Frontal cortex (tissue), 4 donors: ENCODE measurements around the gene ATG7. TPM values are rescaled to one million over a fixed set of nuclear protein-coding genes. Genes with fewer than 3 reads are reported as not detected.
"Not testable (repeated sequence)": the region's sequence is repeated elsewhere in the genome, so short reads cannot be mapped to it uniquely, and the experiment has no call there.

Experiments
- DNase-seq, 2 donors: peaks; one replicate each; pipeline ENCODE4 v3.0.0; 2012; ENCODE audit warnings: low spot score in 2 of 2
- FAIRE-seq: peaks from 2 replicates; lab custom pipeline; 2012; peaks lifted over from hg19 to GRCh38; lab: Jason Lieb, UNC
- total RNA-seq: library from RNA; depleted of rRNA; stranded (reverse); fragments of >200 nt; gene quantifications from one replicate; pipeline ENCODE4 v1.2.3, GENCODE V29; 2014
- donor health status: control.
- donor health status: control.
- donor health status: control.

Gene ATG7
- total RNA-seq, 1 donor from 2014 or later, result 19.2 TPM

DNA sequence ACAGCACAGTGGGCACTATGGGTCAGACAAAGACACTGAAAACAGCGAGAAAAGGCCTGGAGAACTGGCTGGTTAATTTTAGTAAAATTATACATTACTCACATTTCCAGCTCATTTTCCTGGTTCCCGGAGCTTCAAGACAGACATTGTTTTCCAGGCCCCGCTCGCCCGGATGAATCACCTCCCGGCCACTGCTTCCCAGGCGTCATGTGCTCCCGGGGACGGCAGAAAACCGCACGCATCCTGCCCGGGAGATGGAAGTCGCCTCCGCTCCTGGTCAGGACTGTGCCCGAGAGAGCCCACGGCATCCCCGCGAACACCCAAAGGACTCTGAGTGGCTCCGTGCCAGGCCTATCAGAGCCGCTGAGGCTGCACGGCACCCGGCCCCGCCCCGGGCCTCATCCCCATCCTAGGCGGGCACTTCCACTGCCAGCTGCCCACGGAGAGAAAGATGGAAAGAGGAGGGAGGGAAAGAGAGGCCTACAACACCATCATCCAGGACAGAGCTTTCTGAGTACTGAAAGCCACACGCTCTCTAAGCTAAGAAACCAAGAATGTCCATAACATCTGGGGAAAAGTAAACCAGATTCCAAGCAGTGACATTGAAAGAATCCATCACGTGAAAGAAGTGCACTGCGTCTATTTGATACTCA is 296.4 kb downstream of the ATG7 start:
- FAIRE-seq, result no peak

GRCh38 chr3:11569156-11569741 is 297.1 kb downstream of the ATG7 start:
- no peak for DNase-seq
- FAIRE-seq, result no peak

More for the DNA sequence above, 296.4 kb downstream of the ATG7 start:
- peak; percentile 58 to 83 for DNase-seq

DNA sequence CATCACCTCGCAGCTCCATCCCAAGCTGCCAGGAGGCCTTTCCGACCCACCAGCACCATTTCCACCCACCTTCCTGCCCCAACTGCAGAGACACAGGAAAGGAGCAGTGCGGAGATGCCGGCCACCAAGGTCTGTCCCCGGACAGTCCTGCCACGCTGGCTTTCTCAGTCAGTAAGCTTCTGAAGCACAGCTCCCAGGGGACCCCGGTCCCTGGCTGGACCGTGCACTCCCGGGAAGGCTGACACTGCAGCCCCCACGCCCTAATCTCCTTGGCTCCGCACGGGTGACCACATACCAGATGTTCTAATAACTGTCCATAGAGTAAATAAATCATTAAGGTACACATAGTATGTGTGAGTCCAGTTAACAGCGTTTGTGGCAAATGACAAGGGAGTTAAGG is 298.1 kb downstream of the ATG7 start:
- FAIRE-seq, result no peak
- no peak for DNase-seq

DNA sequence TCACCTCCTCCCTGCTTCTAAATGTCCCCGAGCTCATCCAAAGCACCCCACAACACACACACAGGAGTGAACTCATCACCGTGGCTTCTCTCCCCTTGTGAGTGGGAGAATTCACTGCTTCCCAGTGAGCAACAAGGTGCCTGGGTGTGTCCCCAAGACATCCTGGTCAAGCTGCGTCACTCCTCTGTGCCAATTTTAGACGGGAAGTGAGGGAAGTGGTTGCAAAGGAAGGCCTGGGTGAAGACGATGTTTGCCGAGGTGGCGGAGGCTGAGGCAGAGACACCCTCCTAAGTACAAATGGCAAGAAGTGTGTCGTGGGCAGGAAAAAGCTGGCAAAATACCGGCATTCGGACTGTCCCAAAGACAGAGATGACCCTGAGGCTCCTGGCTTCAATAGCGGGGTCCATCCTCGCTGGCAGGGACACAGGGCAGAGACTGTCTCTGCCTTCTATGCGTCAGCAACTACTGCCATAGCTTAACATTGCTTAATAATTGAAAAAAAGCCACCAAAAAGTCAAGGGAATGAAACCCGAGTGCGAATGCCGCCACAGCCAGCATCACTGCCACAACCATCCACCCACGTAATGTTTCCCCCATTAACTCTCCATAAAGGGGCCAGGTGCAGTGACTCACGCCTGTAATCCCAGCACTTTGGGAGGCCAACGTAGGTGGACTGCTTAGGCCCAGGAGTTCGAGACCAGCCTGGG is 298.7 kb downstream of the ATG7 start:
- DNase-seq (no peak), FAIRE-seq (no peak)

DNA sequence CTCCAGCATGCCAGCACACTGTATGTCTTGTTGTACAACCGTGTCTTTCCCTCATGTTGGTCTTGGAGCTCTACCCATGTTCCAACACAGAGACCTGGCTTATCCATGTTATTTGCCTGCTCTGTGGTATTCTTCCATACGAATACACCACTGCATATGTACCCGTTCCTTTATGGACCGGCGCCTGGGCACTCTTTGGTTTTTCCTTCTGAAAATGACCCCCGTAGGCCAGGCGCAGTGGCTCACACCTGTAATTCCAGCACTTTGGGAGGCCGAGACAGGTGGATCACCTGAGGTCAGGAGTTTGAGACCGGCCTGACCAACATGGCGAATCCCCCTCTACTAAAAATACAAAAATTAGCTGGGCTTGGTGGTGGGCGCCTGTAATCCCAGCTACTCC is 300.5 kb downstream of the ATG7 start:
- DNase-seq, FAIRE-seq: not testable (repeated sequence)

- FAIRE-seq, result no peak
Observed at GRCh38 chr3:11574981-11575669, 302.9 kb downstream of the ATG7 start.

DNA sequence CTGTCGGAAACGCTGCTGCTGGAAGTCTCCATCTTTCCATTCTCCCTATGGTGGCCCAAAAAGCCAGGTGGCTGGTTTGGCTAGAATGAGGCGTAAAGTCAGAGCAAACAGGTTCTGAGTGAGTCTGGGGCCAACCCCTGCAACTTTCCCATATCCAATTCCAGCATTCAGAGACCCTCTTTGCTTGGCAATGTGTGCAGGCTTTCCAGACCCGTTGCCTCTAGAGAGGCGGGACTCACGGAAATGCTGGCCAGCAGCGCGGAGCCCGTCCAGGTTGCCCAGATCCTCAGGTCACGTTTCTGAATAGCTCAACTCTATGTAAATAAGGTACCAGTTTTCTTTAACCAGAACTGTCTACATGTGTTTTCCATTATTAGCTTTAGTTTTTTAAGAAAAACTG is 303.5 kb downstream of the ATG7 start:
- FAIRE-seq, result no peak
- DNase-seq, result no peak

More at GRCh38 chr3:11574981-11575669, 302.9 kb downstream of the ATG7 start:
- no peak for DNase-seq

- no peak for FAIRE-seq
Observed at GRCh38 chr3:11576453-11576852, 304.3 kb downstream of the ATG7 start.

GRCh38 chr3:11578169-11578568 is 306.0 kb downstream of the ATG7 start:
- FAIRE-seq (no peak), DNase-seq (no peak)

More at GRCh38 chr3:11576453-11576852, 304.3 kb downstream of the ATG7 start:
- no peak for DNase-seq

DNA sequence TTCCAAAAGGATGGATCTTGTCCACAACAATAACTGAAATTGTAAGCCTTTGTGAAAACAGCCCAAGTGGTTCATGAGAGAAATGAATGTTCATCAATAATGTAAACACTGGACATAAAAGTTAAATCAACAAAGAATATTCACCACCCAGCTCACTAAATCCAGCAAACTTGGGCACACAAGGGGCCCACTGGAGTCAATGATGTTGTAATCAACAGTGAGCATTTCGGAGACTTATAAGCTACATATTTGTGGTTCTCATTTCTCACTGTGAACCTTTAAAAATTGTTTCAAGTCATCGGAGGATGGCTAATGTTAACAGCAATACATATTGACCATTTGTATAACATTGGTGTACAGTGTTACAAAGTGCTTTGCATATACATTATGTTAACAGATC is 308.4 kb downstream of the ATG7 start:
- FAIRE-seq, result no peak
- DNase-seq, result no peak

GRCh38 chr3:11581237-11582190 is 309.3 kb downstream of the ATG7 start:
- no peak for DNase-seq
- FAIRE-seq, result no peak

GRCh38 chr3:11582191-11582968 is 310.2 kb downstream of the ATG7 start:
- no peak for FAIRE-seq
- DNase-seq, result no peak

- no peak for DNase-seq
- FAIRE-seq, result no peak
Observed at GRCh38 chr3:11583235-11583634, 311.0 kb downstream of the ATG7 start.

DNA sequence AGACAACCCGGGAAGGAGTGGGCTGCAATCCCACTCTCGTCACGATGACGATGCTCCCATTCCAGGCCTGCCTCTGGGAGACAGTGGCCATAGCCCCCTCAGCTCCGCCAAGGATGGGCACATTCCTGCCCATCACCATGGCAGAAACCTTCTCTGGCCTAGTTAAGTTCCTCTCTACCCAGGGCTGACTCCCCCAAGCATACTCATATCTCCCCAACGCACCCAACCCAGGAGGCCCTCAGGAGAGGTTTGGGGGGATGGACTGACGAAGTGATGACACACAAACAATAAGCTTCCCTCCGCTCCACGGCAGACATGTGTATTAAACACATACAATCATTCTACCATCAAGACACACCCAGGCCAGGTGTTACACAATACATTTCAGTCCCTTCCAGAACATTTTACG is 311.4 kb downstream of the ATG7 start:
- DNase-seq (no peak), FAIRE-seq (no peak)

DNA sequence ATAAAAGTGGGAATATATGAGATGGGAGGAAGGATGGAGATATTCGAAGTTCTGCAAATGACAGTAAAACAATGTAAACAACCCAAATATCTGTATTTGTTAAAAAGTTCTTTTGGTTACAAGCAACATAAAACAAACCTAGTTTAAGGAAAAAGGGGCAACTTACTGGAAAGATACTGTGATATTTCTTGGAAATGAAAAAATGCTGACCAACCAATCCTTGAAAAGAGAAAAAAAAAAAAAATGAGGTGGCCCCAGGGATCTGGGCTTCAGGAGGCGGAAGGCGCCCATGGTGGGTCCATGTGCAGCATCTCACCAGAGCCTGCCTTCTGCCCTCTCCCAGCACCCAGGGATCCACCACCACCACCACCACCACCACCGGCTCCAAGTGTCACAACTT is 312.4 kb downstream of the ATG7 start:
- DNase-seq (no peak), FAIRE-seq (no peak)

- DNase-seq, result no peak
- FAIRE-seq, result no peak
Observed at GRCh38 chr3:11587766-11588165, 315.6 kb downstream of the ATG7 start.

- no peak for DNase-seq
- no peak for FAIRE-seq
Observed at GRCh38 chr3:11588338-11588737, 316.1 kb downstream of the ATG7 start.

DNA sequence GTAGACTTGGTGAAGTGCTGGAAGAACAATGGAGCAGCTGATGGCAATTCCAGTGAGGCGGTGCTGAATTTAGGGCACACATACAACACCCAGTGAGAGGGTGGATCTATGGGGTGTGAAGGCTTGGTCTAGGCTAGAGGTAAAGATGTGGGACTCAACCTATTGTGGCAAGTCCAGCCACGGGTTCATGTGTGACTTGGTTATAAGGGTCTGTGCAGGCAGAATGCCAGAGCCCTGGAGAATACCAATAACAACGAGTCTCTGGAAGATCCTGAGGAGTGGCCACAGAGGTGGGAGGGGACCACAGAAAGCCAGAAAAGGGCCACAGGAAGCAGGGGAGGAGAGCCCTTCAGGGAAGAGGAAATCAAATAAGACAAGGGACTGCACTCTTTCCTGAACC is 316.6 kb downstream of the ATG7 start:
- no peak for DNase-seq
- FAIRE-seq, result no peak

DNA sequence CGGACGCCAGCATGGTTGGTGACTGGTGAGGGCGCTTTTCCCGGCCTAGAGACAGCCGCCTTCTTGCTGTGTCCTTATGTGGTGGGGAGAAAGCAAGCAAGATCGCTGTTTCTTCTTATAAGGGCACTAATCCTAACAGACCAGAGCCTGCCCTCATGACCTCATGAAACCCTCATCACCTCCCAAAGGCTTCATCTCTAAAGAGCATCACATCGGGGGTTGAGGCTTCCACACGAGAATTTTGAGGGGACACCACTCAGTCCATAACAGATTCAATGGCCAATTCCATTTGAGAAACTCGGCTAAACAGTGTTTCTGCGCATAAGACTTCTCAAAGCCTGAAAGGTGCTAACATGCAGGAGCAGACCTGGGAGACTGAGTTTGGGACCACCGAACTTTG is 317.5 kb downstream of the ATG7 start:
- DNase-seq (no peak), FAIRE-seq (no peak)
